ENCODE data around the gene KDM2A.
"Not testable (repeated sequence)": the region's sequence is repeated elsewhere in the genome, so short reads cannot be mapped to it uniquely, and the experiment has no call there.

Gene KDM2A

GRCh38 chr11:67238894-67239782 is 120.1 kb downstream of the KDM2A start:
- no peak for DNase-seq (ENCODE audit: low spot score)

- peak; percentile 92 for DNase-seq (ENCODE audit: low spot score)
Measured at GRCh38 chr11:67239783-67240575, 120.9 kb downstream of the KDM2A start.

GRCh38 chr11:67240576-67241389 is 121.7 kb downstream of the KDM2A start:
- peak; percentile 42 for DNase-seq (ENCODE audit: low spot score)

- DNase-seq (ENCODE audit: low spot score), result no peak
Measured at GRCh38 chr11:67242548-67242947, 123.5 kb downstream of the KDM2A start.

- DNase-seq (ENCODE audit: low spot score), result no peak
Measured at GRCh38 chr11:67243051-67243450, 124.0 kb downstream of the KDM2A start.

- no peak for DNase-seq (ENCODE audit: low spot score)
Measured at GRCh38 chr11:67245046-67245445, 126.0 kb downstream of the KDM2A start.

- DNase-seq (ENCODE audit: low spot score), result no peak
Measured at GRCh38 chr11:67247946-67248550, 129.0 kb downstream of the KDM2A start.

- DNase-seq (ENCODE audit: low spot score), result no peak
Measured at GRCh38 chr11:67248653-67249052, 129.6 kb downstream of the KDM2A start.

GRCh38 chr11:67250059-67251043 is 131.3 kb downstream of the KDM2A start:
- no peak for DNase-seq (ENCODE audit: low spot score)

GRCh38 chr11:67251841-67252240 is 132.8 kb downstream of the KDM2A start:
- no peak for DNase-seq (ENCODE audit: low spot score)

- DNase-seq (ENCODE audit: low spot score), result no peak
Measured at GRCh38 chr11:67252831-67253239, 133.8 kb downstream of the KDM2A start.

- no peak for DNase-seq (ENCODE audit: low spot score)
Measured at GRCh38 chr11:67253872-67254624, 135.0 kb downstream of the KDM2A start.

GRCh38 chr11:67254798-67255197 is 135.7 kb downstream of the KDM2A start:
- DNase-seq (ENCODE audit: low spot score), result no peak

GRCh38 chr11:67255353-67255752 is 136.3 kb downstream of the KDM2A start:
- DNase-seq (ENCODE audit: low spot score), result no peak

- DNase-seq (ENCODE audit: low spot score), result no peak
Measured at GRCh38 chr11:67255864-67256263, 136.8 kb downstream of the KDM2A start.

- DNase-seq (ENCODE audit: low spot score), result no peak
Measured at GRCh38 chr11:67256477-67257135, 137.5 kb downstream of the KDM2A start.

GRCh38 chr11:67260406-67260805 is 141.3 kb downstream of the KDM2A start:
- DNase-seq (ENCODE audit: low spot score), result no peak

GRCh38 chr11:67260885-67261639 is 142.0 kb downstream of the KDM2A start:
- not testable (repeated sequence) for DNase-seq (ENCODE audit: low spot score)

- no peak for DNase-seq (ENCODE audit: low spot score)
Measured at GRCh38 chr11:67261640-67261945, 142.5 kb downstream of the KDM2A start.
